Adipocyte (in vitro differentiated cells): ENCODE data around the gene ANO2.

Source experiments
- DNase-seq: peaks from one replicate; pipeline ENCODE4 v3.0.0-alpha.2; 2015; ENCODE audit warnings: low read depth
- H3K27me3 ChIP-seq: replicated peaks from 2 replicates; pipeline ENCODE4 v1.7.0; 2013; ENCODE audit warnings: mild to moderate bottlenecking, low read length, moderate library complexity; ENCODE audit not compliant: control insufficient read depth, insufficient read depth
- H3K36me3 ChIP-seq: 2 replicates; pipeline ENCODE4 v1.7.0; 2013; ENCODE audit warnings: low read length, mild to moderate bottlenecking, moderate library complexity; ENCODE audit not compliant: control insufficient read depth, insufficient read depth, severe bottlenecking
- H3K4me1 ChIP-seq: 2 replicates; pipeline ENCODE4 v1.7.0; 2013; ENCODE audit warnings: mild to moderate bottlenecking, low read length, moderate library complexity; ENCODE audit not compliant: control insufficient read depth, insufficient read depth
- H3K4me3 ChIP-seq: 2 replicates; pipeline ENCODE4 v1.7.0; 2013; ENCODE audit warnings: mild to moderate bottlenecking, low read length, moderate library complexity
- H3K9ac ChIP-seq: 2 replicates; pipeline ENCODE4 v1.7.0; 2013; ENCODE audit warnings: mild to moderate bottlenecking, low read length, moderate library complexity
- H3K9me3 ChIP-seq: 2 replicates; pipeline ENCODE4 v1.7.0; 2013; ENCODE audit warnings: mild to moderate bottlenecking, low read length, moderate library complexity; ENCODE audit not compliant: control insufficient read depth

Gene ANO2

DNA sequence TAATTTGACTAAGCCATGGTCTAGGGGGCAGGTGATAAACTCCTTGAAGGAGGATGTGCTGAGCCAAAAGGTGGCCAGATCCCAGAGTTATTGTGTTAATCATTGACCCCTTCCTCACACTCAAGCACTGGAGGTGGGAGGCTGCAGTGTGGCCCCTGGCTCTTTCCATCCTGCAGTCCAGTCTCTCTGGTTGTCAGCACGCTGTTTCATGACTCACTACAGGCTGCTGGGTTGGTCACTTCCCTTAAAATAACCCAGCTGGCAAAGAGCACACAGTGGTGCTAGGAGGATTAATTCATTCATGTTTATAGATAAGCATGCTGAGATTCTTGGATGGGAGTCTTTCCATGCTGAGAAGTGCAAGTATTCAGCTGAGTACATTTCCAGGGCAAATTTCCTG is 228.9 kb downstream of the ANO2 start:
- H3K27me3 ChIP-seq: peaks cover 8% of the 10 kb centered on the region
- no peaks in the 10 kb centered on the region for H3K4me1 ChIP-seq
- no peak overlapping the region for H3K4me3 ChIP-seq
- no peak overlapping the region for H3K9ac ChIP-seq
- H3K9me3 ChIP-seq: peaks cover 2% of the 10 kb centered on the region
- DNase-seq: no peak
- H3K36me3 ChIP-seq: no peaks in the 10 kb centered on the region

DNA sequence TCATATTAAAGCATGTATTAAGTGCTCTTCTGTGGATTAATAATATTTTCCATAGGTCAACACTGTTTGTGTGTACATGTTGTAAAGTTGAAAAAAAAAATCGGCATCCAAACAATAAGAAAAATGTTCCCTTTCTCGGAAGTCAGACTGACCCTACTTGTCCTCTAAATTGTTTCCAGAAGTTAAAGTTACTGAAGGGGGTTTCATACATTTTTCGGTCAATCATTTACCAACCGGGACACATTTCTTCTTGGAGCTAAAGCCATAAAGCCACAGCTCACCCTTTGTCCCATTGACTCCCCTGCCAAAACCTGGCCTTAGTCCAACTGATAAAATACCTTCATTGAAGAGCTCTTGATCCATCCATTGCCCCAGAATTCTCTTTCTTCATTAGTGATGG is 230.0 kb downstream of the ANO2 start:
- H3K9me3 ChIP-seq: peaks cover 2% of the 10 kb centered on the region

DNA sequence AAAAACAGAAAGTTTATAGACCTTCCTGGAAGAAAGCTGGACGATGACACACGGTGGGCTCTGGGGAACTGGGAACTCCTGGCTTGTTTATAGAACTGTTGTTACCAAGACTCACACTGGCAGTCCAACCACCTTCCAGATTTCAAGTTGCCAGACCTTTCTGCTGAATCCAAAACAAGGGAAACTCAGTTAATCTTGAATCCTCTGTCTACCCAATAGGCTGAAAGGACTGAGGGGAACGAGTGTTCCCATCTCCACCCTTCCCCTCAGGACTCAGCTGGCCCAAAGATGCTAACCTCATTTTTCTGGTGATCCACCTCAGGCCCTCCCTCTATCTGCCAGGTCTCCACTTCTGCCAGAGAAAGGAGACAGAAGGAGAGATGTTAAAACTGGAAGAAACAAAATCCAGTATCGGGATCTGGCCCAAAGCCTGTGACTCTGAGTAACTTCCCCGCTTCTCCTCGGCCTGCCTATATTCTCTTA is 231.4 kb downstream of the ANO2 start:
- Histone ChIP-seq H3K4me1 (no peaks in the 10 kb centered on the region), H3K9ac (no peak overlapping the region), H3K36me3 (no peaks in the 10 kb centered on the region), H3K27me3 (peaks cover 3% of the 10 kb centered on the region), H3K9me3 (no peaks in the 10 kb centered on the region), H3K4me3 (no peak overlapping the region)
- no peak for DNase-seq

More for the DNA sequence above, 230.0 kb downstream of the ANO2 start:
- H3K27me3 ChIP-seq: peaks cover 8% of the 10 kb centered on the region
- H3K9ac ChIP-seq: no peak overlapping the region
- DNase-seq: no peak
- no peaks in the 10 kb centered on the region for H3K36me3 ChIP-seq
- H3K4me1 ChIP-seq: no peaks in the 10 kb centered on the region
- no peak overlapping the region for H3K4me3 ChIP-seq

DNA sequence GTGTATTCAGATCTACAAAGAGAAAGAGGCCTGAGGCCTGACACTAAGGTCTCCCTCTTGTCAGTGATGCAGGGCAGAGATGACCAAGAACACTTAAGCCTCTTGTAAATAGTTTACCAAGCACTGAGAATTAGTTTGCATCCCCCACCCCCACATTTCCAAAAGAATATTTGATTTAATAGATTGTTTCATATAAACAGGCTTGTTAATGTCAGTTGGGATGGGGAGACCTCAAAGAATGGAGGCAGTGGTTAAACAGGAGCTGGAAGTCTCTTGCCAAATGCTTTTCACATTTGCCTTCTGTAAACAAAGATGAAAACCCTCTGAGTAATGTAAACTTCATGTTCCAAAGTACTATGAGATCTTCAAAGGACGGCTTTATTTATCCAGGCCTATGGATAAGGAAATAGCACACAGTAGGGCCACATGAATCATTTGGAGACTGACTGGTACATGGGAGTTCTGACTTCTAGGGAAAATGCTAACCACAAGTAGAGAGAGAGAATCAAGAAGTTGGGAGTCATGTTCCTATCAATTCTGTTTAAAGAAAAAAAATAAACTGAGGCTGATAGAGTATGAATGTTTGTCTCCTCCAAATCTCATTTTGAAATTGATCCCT is 234.7 kb downstream of the ANO2 start:
- Histone ChIP-seq H3K9me3 (no peaks in the 10 kb centered on the region), H3K36me3 (no peaks in the 10 kb centered on the region), H3K9ac (no peak overlapping the region), H3K4me3 (no peak overlapping the region), H3K4me1 (no peaks in the 10 kb centered on the region), H3K27me3 (peaks cover 5% of the 10 kb centered on the region)
- no peak for DNase-seq

DNA sequence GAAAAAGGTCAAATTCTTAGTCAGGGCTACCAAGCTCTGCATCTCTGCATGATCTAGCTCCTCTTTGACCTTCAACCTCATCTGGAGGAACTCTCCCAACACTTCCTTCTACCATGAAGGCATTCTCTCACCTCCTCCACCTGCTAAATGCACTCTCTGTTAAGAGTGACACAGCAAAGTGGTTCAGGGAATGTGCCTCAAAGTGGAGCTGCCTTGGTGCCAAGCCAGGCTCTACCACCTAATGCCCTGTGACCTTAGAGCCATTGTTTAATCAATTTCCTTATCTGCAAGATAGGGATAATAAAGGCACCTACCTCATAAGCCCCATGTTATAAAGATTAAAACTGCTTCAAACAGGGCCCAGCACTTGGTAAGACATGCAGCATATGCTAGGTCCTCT is 236.7 kb downstream of the ANO2 start:
- DNase-seq: no peak
- Histone ChIP-seq H3K4me1 (no peaks in the 10 kb centered on the region), H3K9me3 (no peaks in the 10 kb centered on the region), H3K27me3 (peaks cover 5% of the 10 kb centered on the region), H3K4me3 (no peak overlapping the region), H3K9ac (no peak overlapping the region), H3K36me3 (no peaks in the 10 kb centered on the region)

DNA sequence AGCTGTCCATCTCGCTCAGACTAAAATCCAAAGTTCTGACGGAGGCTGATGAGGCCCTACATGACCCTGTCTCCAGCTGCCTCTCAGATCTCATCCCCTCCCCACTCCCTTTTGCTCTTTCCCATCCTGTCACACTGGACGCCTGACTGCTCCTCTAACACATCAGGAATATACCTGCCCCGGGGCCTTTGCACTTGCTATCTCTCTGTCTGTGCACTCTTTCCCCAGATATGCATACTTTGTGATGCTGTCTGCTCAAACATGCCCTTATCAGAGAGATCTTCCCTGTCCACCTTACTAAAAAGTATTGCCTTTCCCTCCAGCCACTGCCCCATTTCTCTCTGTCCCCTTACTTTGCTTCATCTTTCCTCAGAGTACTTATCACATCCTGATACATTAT is 238.8 kb downstream of the ANO2 start:
- H3K9ac ChIP-seq: no peak overlapping the region

DNA sequence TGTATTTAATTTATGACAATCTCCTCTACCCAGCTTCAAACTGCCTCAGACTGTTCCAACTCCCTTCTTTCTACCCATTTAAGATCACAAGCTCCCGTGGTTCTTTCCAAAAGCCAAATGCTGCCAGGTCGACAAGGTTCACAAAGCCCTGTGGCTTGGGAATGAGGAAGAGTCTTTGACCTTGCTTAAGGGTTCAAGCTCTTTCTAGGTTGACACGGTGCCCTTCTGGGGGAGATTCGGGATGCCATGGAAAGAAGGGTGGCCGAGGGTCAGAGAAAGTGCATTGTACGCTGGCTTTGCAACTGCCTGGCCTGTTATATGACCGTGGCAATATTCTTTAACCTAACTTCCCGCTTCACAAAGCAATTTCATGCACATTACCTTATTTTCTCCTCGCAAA is 239.3 kb downstream of the ANO2 start:
- Histone ChIP-seq H3K36me3 (no peaks in the 10 kb centered on the region), H3K4me3 (no peak overlapping the region), H3K27me3 (peaks cover 10% of the 10 kb centered on the region), H3K9ac (no peak overlapping the region), H3K4me1 (no peaks in the 10 kb centered on the region), H3K9me3 (no peaks in the 10 kb centered on the region)
- no peak for DNase-seq

More for the DNA sequence above, 238.8 kb downstream of the ANO2 start:
- H3K9me3 ChIP-seq: no peaks in the 10 kb centered on the region
- no peaks in the 10 kb centered on the region for H3K36me3 ChIP-seq
- H3K4me1 ChIP-seq: no peaks in the 10 kb centered on the region
- peaks cover 10% of the 10 kb centered on the region for H3K27me3 ChIP-seq
- DNase-seq: no peak
- no peak overlapping the region for H3K4me3 ChIP-seq

DNA sequence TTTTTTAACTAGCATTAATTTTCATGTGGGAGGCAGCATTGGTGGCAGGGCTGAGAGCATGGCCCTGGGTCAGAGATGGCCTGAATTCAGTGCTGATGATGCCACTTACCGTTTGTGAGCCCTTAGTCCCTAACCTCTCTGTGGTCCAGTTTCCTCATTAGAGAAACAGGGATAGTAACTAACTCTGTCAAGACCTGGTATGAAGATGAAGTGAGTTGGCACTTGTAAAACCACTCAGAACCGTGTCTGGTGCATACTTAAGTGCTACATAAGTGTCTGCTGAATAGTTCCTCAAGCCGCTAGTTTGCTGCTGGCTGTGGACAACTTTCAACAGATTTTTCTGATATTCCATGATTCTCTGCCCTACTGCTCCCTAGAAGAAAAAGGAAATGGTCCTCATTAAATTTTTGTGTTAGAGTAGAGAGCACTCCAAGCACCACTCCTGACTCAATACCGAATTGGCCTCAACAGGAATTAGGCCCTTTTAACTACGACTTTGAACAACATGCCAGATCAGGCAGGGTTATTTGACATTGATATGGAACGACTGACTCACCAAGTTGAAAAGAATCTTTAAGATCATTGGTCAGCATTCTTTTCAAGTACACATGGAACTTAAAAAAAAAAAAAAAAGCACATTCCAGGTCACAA is 250.2 kb downstream of the ANO2 start:
- H3K9ac ChIP-seq: no peak overlapping the region
- no peaks in the 10 kb centered on the region for H3K36me3 ChIP-seq
- no peak overlapping the region for H3K4me3 ChIP-seq
- H3K9me3 ChIP-seq: no peaks in the 10 kb centered on the region
- H3K27me3 ChIP-seq: peaks cover 1% of the 10 kb centered on the region
- no peaks in the 10 kb centered on the region for H3K4me1 ChIP-seq
- DNase-seq: peak; percentile 26

DNA sequence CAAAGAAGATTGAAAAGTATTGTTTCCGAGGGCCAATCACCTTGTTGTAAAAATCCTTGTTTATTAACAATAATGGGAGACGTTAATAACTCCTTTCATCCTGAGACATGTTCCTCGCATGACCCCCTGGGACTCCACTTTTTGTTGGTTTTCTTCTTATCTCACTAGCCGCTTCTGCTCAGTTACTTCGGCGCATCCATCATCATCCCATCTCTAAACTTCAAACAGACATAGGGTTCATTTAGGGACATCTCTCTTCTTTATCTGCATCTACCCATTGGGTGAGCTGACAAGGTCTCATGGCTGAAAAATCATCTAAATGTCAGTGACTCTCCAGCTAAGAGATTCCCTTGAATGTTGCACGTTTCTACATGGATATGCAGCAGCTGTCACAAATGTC is 252.2 kb downstream of the ANO2 start:
- H3K9ac ChIP-seq: no peak overlapping the region
- no peak overlapping the region for H3K4me3 ChIP-seq
- no peaks in the 10 kb centered on the region for H3K4me1 ChIP-seq
- H3K9me3 ChIP-seq: no peaks in the 10 kb centered on the region
- peaks cover 15% of the 10 kb centered on the region for H3K27me3 ChIP-seq
- no peak for DNase-seq
- no peaks in the 10 kb centered on the region for H3K36me3 ChIP-seq

DNA sequence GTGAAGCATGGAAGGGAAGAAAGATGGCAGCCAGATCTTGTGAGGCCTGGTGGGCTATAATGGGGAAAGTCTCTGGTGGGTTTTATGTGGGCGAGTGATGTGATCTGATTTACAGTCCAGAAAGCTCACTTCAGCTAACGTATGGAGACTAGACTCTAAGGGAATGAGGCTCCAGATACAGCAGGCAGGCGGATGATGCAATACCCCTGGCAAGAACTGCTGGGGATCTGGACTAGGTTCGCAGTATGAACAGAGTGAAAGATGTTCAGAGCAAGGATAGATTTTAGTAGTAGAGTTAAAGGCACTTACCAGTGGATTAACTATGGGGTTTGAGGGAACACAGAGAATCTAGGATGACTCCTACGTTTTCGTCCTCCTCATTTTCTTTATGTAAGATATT is 253.1 kb downstream of the ANO2 start:
- H3K9me3 ChIP-seq: no peaks in the 10 kb centered on the region
- peaks cover 19% of the 10 kb centered on the region for H3K27me3 ChIP-seq
- no peak overlapping the region for H3K4me3 ChIP-seq
- H3K9ac ChIP-seq: no peak overlapping the region
- peak; percentile 46 for DNase-seq
- H3K4me1 ChIP-seq: no peaks in the 10 kb centered on the region
- H3K36me3 ChIP-seq: no peaks in the 10 kb centered on the region

DNA sequence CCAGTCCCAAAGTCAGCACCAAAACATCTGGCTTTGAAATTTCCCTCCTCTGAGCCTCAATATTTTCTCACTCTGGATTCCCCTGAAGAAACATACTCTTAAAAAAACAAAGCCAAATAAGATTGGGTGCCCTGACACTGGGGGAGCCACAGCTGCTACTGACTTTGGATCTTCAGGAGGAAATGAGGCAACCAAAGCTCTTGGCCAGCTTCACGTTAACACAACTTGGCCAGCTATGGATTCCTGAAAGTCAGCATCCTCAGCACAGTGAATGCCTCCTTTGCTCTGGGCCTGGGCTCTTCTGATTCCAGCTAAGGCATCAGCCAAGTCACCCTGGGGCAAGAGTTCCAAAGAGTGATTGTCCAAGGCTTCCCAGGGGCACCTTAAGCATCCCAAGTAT is 254.8 kb downstream of the ANO2 start:
- H3K27me3 ChIP-seq: peaks cover 19% of the 10 kb centered on the region

DNA sequence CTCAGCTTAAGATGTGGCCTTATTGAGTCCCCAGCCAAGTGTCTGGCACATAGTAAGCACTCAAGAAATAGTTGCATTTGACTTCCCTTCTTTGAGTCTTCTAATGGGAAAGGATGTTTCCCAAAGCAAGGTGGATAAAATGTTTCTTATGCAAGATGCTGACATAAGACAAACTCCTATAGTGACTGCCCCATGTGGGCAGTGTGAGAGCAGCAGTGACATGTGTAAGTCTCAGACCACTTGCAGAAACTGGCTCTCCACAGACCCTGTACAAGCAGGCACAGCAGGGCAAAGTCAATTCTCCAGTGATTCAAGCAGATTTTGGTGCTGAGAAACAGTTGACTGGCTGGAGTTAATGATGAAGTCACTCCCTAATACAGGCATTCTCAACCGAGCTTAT is 255.3 kb downstream of the ANO2 start:
- no peaks in the 10 kb centered on the region for H3K36me3 ChIP-seq
- H3K9me3 ChIP-seq: no peaks in the 10 kb centered on the region
- no peak overlapping the region for H3K9ac ChIP-seq
- H3K4me3 ChIP-seq: no peak overlapping the region
- DNase-seq: no peak
- H3K4me1 ChIP-seq: no peaks in the 10 kb centered on the region
- peaks cover 21% of the 10 kb centered on the region for H3K27me3 ChIP-seq

More for the DNA sequence above, 254.8 kb downstream of the ANO2 start:
- no peaks in the 10 kb centered on the region for H3K36me3 ChIP-seq
- H3K4me3 ChIP-seq: no peak overlapping the region
- H3K9ac ChIP-seq: no peak overlapping the region
- no peaks in the 10 kb centered on the region for H3K9me3 ChIP-seq
- no peak for DNase-seq
- no peaks in the 10 kb centered on the region for H3K4me1 ChIP-seq
